PC-9 (cell line): ENCODE results near the gene C2orf76. TPM values are rescaled to one million over a fixed set of nuclear protein-coding genes. Genes with fewer than 3 reads are reported as not detected.

ENCODE experiments used
- BruUV-seq: library from RNA; stranded (reverse); fragments of 400-500 nt; replicated peaks from 2 replicates; lab custom pipeline; 2021; lab: Mats Ljungman, UMichigan
- CTCF ChIA-PET: fragments of 300-600 bp; sonication (Branson Sonifier 250); formaldehyde crosslinking; loops from one replicate; lab custom pipeline; 2022; ENCODE audit warnings: antibody characterized with exemption; lab: Charles Lee
- POLR2A ChIA-PET: fragments of 300-600 bp; sonication (Branson Sonifier 250); formaldehyde crosslinking; loops from one replicate; lab custom pipeline; 2022; ENCODE audit warnings: antibody characterized with exemption; ENCODE audit not compliant: unreplicated experiment; lab: Charles Lee
- DNase-seq, 2 experiments: peaks; one replicate each; pipeline versions ENCODE4 v3.0.0 to v3.0.0-alpha.2; 2015 to 2022; ENCODE audit warnings: mixed read lengths in 1 of 2
- H2AFZ ChIP-seq: fragments of 200-600 bp; sonication (generic); 2 replicates; pipeline ENCODE4 v1.8.1; 2017; ENCODE audit warnings: antibody characterized with exemption
- H3F3A ChIP-seq: fragments of 200-600 bp; sonication (generic); 2 replicates; pipeline ENCODE4 v1.8.1; 2017; ENCODE audit warnings: antibody characterized with exemption, mild to moderate bottlenecking, low read depth; ENCODE audit not compliant: insufficient read depth
- H3K27ac ChIP-seq: fragments of 200-600 bp; sonication (generic); 2 replicates; pipeline ENCODE4 v1.6.1; 2016; ENCODE audit warnings: mixed run types
- H3K27me3 ChIP-seq: fragments of 200-600 bp; sonication (generic); 2 replicates; pipeline ENCODE4 v1.6.1; 2016; ENCODE audit warnings: low read depth, mixed run types; ENCODE audit not compliant: insufficient read depth
- H3K36me3 ChIP-seq: fragments of 200-600 bp; sonication (generic); 2 replicates; pipeline ENCODE4 v1.6.1; 2016; ENCODE audit warnings: low read depth, mixed run types
- H3K4me1 ChIP-seq: fragments of 200-600 bp; sonication (generic); replicated peaks from 2 replicates; pipeline ENCODE4 v1.6.1; 2016; ENCODE audit warnings: mixed run types; ENCODE audit not compliant: insufficient read depth
- H3K4me2 ChIP-seq: fragments of 200-600 bp; sonication (generic); 2 replicates; pipeline ENCODE4 v1.6.1; 2017; ENCODE audit warnings: mixed run types
- H3K4me3 ChIP-seq: fragments of 200-600 bp; sonication (generic); 2 replicates; pipeline ENCODE4 v1.6.1; 2016; ENCODE audit warnings: mixed run types
- H3K79me2 ChIP-seq: fragments of 200-600 bp; sonication (generic); 2 replicates; pipeline ENCODE4 v1.6.1; 2017; ENCODE audit warnings: low read depth, mixed run types
- H3K9me2 ChIP-seq: fragments of 200-600 bp; sonication (generic); 2 replicates; pipeline ENCODE4 v1.8.1; 2017; ENCODE audit warnings: mild to moderate bottlenecking; ENCODE audit not compliant: insufficient read depth
- H3K9me3 ChIP-seq: fragments of 200-600 bp; sonication (generic); 2 replicates; pipeline ENCODE4 v1.8.1; 2016; ENCODE audit warnings: low read depth; ENCODE audit not compliant: insufficient read depth
- H4K20me1 ChIP-seq: fragments of 200-600 bp; sonication (generic); 2 replicates; pipeline ENCODE4 v1.8.1; 2017; ENCODE audit not compliant: insufficient read depth
- CTCF ChIP-seq: fragments of 200-600 bp; sonication (generic); conservative IDR thresholded peaks from 2 replicates; pipeline ENCODE4 v1.6.1; 2017; ENCODE audit warnings: mixed run types, antibody characterized with exemption, mild to moderate bottlenecking, moderate library complexity
- EZH2 ChIP-seq: fragments of 200-600 bp; sonication (generic); IDR thresholded peaks from 2 replicates; pipeline ENCODE4 v1.8.0; 2017; ENCODE audit warnings: antibody characterized with exemption, low read depth
- intact Hi-C: fragments of 100-400 bp; cut with micrococcal nuclease; formaldehyde crosslinking; loops from one replicate; pipeline ENCODE4 v1.10.0; 2022; ENCODE audit not compliant: unreplicated experiment
- total RNA-seq: library from RNA; stranded (reverse); gene quantifications from 2 replicates; pipeline ENCODE4 v1.2.3, GENCODE V29; 2021

The C2orf76 gene
- total RNA-seq, 1 experiment from 2014 or later = 11.5 TPM

DNA sequence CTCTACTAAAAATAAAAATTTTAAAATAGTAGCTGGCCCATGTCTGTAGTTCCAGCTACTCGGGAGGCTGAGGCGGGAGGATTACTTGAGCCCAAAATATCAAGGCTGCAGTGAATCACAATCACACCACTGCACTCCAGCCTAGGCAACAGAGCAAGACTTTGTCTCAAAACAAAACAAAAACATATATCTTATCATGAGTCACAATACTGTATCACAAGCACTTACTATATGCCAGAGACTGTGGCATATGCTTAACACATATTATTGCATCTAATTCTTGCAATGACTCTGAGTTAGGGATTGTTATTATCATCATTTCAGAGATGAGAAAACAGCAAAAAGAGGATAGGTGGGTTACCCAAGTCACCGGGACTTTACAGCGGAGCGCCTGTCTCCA is 35.5 kb upstream of the C2orf76 start:
- Histone ChIP-seq H2AFZ (no peak overlapping the region), H3K27me3 (no peaks in the 10 kb centered on the region), H3K9me3 (no peaks in the 10 kb centered on the region), H3K9me2 (no peaks in the 10 kb centered on the region), H3F3A (peaks cover 17% of the 10 kb centered on the region; the same call in 1 of the 2 replicates), H4K20me1 (no peaks in the 10 kb centered on the region), H3K4me3 (no peak overlapping the region), H3K4me2 (no peak overlapping the region), H3K4me1 (peaks cover 21% of the 10 kb centered on the region), H3K79me2 (no peaks in the 10 kb centered on the region), H3K36me3 (no peaks in the 10 kb centered on the region), H3K27ac (no peak overlapping the region)
- TF ChIP-seq CTCF (no peak), EZH2 (no peak)
- CTCF ChIA-PET = no interaction called here
- intact Hi-C loops = no loop called here
- DNase-seq = no peak
- BruUV-seq = no TSS peak
- POLR2A ChIA-PET = no interaction called here

DNA sequence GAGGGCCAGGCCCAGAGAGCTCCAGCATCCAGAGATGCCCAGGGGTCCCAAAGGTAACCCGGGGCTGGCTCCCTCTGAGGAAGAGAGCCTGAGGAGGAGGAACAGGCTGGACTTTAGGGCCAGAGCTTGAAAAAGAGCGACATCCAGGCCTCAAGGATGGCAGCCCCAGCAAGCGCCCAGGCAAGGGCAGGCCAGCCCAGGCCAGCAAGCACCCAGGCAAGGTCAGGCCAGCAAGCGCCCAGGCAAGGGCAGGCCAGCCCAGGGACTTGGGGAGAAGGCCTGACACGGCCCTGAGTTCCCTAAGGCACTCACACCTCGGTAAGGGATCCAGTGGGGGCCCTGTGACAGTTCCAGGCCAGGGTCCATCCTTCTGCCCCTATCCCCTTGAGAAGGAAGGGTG is 30.6 kb upstream of the C2orf76 start:
- ChIA-PET CTCF (interaction anchor here (1.0 kb wide), 1 partner anchor 513 kb away, joined by 3 read pairs; no protein-coding TSS in a partner anchor), POLR2A (no interaction called here)
- Histone ChIP-seq H3K36me3 (no peaks in the 10 kb centered on the region), H2AFZ (no peak overlapping the region), H3K79me2 (no peaks in the 10 kb centered on the region), H3K27me3 (no peaks in the 10 kb centered on the region), H4K20me1 (no peaks in the 10 kb centered on the region; the same call in 1 of the 2 replicates), H3K4me1 (peaks cover 11% of the 10 kb centered on the region), H3K9me3 (no peaks in the 10 kb centered on the region), H3K27ac (no peak overlapping the region), H3K4me3 (no peak overlapping the region), H3F3A (peaks cover 14% of the 10 kb centered on the region), H3K9me2 (no peaks in the 10 kb centered on the region), H3K4me2 (no peak overlapping the region)
- intact Hi-C loops = no loop called here
- TF ChIP-seq EZH2 (no peak), CTCF (no peak)
- no TSS peak for BruUV-seq
- no peak for DNase-seq

- peaks cover 24% of the 10 kb centered on the region for H3F3A ChIP-seq
- TF ChIP-seq CTCF (no peak), EZH2 (no peak)
- no peaks in the 10 kb centered on the region for H3K9me2 ChIP-seq
- H3K4me1 ChIP-seq = peaks cover 26% of the 10 kb centered on the region
- H3K4me3 ChIP-seq = no peak overlapping the region
- H3K79me2 ChIP-seq = no peaks in the 10 kb centered on the region
- no peak overlapping the region for H2AFZ ChIP-seq
- CTCF ChIA-PET = no interaction called here
- no peak overlapping the region for H3K4me2 ChIP-seq
- no peaks in the 10 kb centered on the region for H3K36me3 ChIP-seq
- no TSS peak for BruUV-seq
- H4K20me1 ChIP-seq = no peaks in the 10 kb centered on the region; the same call in 1 of the 2 replicates
- intact Hi-C loops = no loop called here
- H3K27ac ChIP-seq = no peak overlapping the region
- no peak for DNase-seq
- no peaks in the 10 kb centered on the region for H3K27me3 ChIP-seq
- H3K9me3 ChIP-seq = no peaks in the 10 kb centered on the region
- POLR2A ChIA-PET = no interaction called here
Measured at GRCh38 chr2:119393971-119394748, 27.5 kb upstream of the C2orf76 start.
